Measurements from ENCODE around the gene MTHFD2L. TPM values are rescaled to one million over a fixed set of nuclear protein-coding genes. Genes with fewer than 3 reads are reported as not detected.
A peak's percentile ranks its signal among the peaks of the same experiment; 100 is the strongest.

The MTHFD2L gene
- polyA plus RNA-seq, 1 donor = 15.2 TPM

DNA sequence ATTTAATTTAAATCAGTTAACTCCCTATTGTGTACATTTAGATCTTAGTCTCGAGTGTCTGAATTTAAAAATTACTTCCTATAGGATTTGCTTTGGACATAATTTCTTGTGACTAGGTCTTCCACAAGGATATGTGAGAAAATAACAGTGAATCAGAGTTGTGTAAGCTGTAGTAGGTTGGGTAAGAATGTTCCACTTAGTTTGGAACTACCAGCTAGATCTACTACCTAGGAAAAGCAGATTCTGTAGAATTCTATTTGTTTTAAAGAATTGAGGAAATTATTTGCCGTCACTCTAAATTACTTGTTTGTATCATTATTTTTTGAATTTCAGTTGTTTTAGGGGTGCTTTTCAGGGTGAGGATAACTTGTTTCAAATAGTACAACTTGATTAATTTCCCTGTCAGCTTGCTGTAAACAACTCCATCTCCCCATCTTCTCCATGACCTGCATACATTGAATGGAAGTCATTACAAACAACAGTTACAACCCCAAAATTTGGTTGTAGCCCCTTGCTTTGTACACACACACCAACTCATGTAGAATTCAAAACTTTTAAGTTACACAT, 1.3 kb downstream of the MTHFD2L start:
- WGBS (ENCODE audit: insufficient coverage, low lambda C conversion rate) = 60% methylated on average over 1 of the region's 2 CpGs
- DNase-seq = no peak
- peaks cover 6% of the 10 kb centered on the region for H3K36me3 ChIP-seq (ENCODE audit: control insufficient read depth, insufficient read depth, low read length)
- peaks cover 16% of the 10 kb centered on the region for H3K4me1 ChIP-seq (ENCODE audit: control insufficient read depth, insufficient read depth, low read length)
- peak overlapping the region; percentile 84 for H3K27ac ChIP-seq (ENCODE audit: low read length)
- H3K9me3 ChIP-seq (ENCODE audit: control insufficient read depth, low read depth, low read length) = no peaks in the 10 kb centered on the region
- peak overlapping the region; percentile 54 for H3K4me3 ChIP-seq (ENCODE audit: low read length)
- no peaks in the 10 kb centered on the region for H3K27me3 ChIP-seq (ENCODE audit: control insufficient read depth, insufficient read depth, low read length)

DNA sequence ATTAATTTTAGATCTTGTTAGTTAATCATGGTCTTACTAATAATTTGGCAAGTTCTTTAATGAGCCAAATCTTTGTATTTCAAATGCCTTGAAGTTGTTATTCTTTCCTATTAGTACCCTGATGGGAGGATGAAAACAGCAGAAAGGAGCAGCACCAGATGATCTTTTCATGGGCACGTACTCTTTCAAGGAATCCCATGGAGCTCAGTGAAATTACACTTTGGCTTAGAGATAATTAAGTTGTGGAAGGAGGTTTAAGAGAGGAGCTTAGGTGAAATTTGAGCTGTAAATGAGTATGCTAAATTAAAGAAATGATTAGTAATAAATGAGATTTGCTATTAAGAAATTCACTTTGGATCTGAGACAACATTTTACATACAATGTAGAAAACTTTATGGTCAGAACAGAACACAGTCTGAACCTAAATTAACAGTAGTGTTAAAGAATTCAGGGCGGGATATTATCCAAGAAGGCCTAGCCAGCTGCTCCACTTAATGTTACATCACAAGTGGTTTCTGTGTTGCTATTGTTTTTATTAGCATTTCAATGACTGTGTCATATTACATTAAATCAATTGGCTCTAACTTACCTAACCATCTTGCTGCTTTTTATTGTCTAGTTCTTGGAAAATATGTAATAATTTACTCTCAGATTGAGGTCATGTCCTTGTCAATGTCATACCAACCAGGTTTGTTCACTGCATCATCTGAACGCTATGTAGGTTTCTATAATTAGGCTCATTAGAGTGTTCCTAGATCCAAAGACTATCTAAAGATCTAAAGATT, 3.9 kb downstream of the MTHFD2L start:
- Histone ChIP-seq H3K36me3 (ENCODE audit: control insufficient read depth, insufficient read depth, low read length) (peaks cover 8% of the 10 kb centered on the region), H3K4me1 (ENCODE audit: control insufficient read depth, insufficient read depth, low read length) (peaks cover 11% of the 10 kb centered on the region), H3K27me3 (ENCODE audit: control insufficient read depth, insufficient read depth, low read length) (no peaks in the 10 kb centered on the region), H3K27ac (ENCODE audit: low read length) (no peak overlapping the region), H3K9me3 (ENCODE audit: control insufficient read depth, low read depth, low read length) (no peaks in the 10 kb centered on the region), H3K4me3 (ENCODE audit: low read length) (no peak overlapping the region)
- WGBS (ENCODE audit: insufficient coverage, low lambda C conversion rate) = no CpG with 5 or more reads among the region's 3 CpGs
- DNase-seq = no peak

DNA sequence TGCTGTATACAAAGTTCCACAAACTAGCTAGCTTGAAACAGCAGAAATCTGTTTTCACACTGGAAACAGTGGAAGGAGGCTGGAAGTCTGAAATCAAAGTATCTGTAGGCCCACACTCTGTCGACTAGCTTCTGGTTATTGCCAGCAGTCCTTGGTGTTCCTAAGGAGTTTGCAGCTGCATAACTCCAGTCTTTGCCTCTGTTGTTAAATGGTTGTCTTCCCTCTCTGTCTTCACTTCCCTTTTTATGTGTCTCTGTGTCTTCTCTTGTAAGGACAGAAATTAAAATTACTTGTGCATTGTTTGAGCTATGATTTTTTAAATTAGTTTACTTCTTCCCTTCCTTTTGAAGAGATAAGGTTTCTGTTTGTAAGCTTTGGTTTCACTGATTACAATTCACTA, 8.2 kb downstream of the MTHFD2L start:
- Histone ChIP-seq H3K27me3 (ENCODE audit: control insufficient read depth, insufficient read depth, low read length) (no peaks in the 10 kb centered on the region), H3K4me3 (ENCODE audit: low read length) (no peak overlapping the region), H3K9me3 (ENCODE audit: control insufficient read depth, low read depth, low read length) (no peaks in the 10 kb centered on the region), H3K4me1 (ENCODE audit: control insufficient read depth, insufficient read depth, low read length) (no peaks in the 10 kb centered on the region), H3K36me3 (ENCODE audit: control insufficient read depth, insufficient read depth, low read length) (peaks cover 5% of the 10 kb centered on the region), H3K27ac (ENCODE audit: low read length) (no peak overlapping the region)
- WGBS (ENCODE audit: insufficient coverage, low lambda C conversion rate) = no CpG with 5 or more reads among the region's 1 CpG
- no peak for DNase-seq

DNA sequence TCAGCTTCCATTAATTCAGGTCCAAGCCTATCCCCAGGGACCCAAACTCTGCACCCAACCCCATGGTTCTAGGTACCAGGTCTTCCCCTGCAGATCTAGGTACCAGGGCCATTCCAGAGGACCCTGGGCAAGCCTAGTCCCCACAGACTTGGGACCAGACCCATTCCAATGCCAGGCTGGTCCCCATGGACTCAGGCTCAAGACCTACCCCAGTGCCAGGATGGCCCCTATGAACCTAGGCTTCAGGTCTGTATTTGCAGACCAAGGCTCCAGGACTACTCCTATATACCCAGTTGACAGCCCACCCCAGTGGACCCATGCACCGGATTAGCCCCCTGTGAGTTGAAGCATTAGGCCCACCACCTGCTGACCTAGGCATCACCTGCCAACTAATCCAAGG, 8.9 kb downstream of the MTHFD2L start:
- Histone ChIP-seq H3K27ac (ENCODE audit: low read length) (no peak overlapping the region), H3K9me3 (ENCODE audit: control insufficient read depth, low read depth, low read length) (no peaks in the 10 kb centered on the region), H3K4me3 (ENCODE audit: low read length) (no peak overlapping the region), H3K27me3 (ENCODE audit: control insufficient read depth, insufficient read depth, low read length) (no peaks in the 10 kb centered on the region), H3K36me3 (ENCODE audit: control insufficient read depth, insufficient read depth, low read length) (peaks cover 5% of the 10 kb centered on the region), H3K4me1 (ENCODE audit: control insufficient read depth, insufficient read depth, low read length) (no peaks in the 10 kb centered on the region)
- no CpG with 5 or more reads among the region's 1 CpG for WGBS (ENCODE audit: insufficient coverage, low lambda C conversion rate)
- no peak for DNase-seq

DNA sequence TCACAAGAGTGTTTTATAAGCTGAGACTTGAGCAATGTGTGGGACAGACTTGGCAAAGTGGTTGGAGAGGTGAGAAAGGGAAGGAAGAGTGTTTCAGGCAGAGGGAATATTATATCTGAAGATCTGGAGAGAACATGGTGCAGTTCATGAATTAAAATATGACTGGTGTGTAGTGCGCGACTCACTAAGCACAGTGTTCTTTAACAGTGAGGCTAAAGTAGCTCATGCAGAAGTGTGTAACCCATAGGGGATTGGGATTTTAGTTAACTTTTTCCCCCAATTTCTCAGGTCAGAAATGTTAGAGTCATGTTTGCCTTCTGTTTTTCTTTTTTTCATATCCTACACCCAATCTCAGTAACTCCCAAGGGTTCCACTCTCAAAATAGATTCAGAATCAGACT, 9.7 kb downstream of the MTHFD2L start:
- H3K4me3 ChIP-seq (ENCODE audit: low read length) = no peak overlapping the region
- H3K27ac ChIP-seq (ENCODE audit: low read length) = no peak overlapping the region
- no peaks in the 10 kb centered on the region for H3K4me1 ChIP-seq (ENCODE audit: control insufficient read depth, insufficient read depth, low read length)
- H3K36me3 ChIP-seq (ENCODE audit: control insufficient read depth, insufficient read depth, low read length) = peaks cover 2% of the 10 kb centered on the region
- DNase-seq = no peak
- no peaks in the 10 kb centered on the region for H3K9me3 ChIP-seq (ENCODE audit: control insufficient read depth, low read depth, low read length)
- H3K27me3 ChIP-seq (ENCODE audit: control insufficient read depth, insufficient read depth, low read length) = no peaks in the 10 kb centered on the region
- WGBS (ENCODE audit: insufficient coverage, low lambda C conversion rate) = no CpG with 5 or more reads among the region's 2 CpGs

DNA sequence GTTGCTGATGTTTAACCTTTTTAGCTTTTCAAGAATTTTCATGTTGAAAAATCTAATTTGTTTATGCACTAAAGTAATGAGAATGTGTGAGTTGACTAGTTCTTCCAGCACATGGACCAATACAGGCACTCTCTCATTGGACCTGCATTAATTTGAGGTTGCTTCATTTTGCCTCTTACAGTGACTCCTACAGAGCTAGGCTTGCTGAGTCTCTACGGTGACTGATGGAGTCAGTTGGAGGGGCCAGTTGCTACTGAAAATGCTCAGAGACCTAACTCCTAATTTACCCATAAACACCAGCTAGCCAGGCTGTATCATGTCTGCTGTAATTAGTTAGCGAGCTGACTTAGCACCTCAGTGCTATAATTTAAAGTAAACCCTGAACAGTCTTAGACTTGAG, 10.9 kb downstream of the MTHFD2L start:
- Histone ChIP-seq H3K4me3 (ENCODE audit: low read length) (no peak overlapping the region), H3K36me3 (ENCODE audit: control insufficient read depth, insufficient read depth, low read length) (peaks cover 2% of the 10 kb centered on the region), H3K9me3 (ENCODE audit: control insufficient read depth, low read depth, low read length) (no peaks in the 10 kb centered on the region), H3K4me1 (ENCODE audit: control insufficient read depth, insufficient read depth, low read length) (no peaks in the 10 kb centered on the region), H3K27me3 (ENCODE audit: control insufficient read depth, insufficient read depth, low read length) (no peaks in the 10 kb centered on the region), H3K27ac (ENCODE audit: low read length) (no peak overlapping the region)
- no peak for DNase-seq
- WGBS (ENCODE audit: insufficient coverage, low lambda C conversion rate) = no CpG with 5 or more reads among the region's 2 CpGs

GRCh38 chr4:74173321-74173720, 15.4 kb downstream of the MTHFD2L start:
- Histone ChIP-seq H3K27me3 (ENCODE audit: control insufficient read depth, insufficient read depth, low read length) (no peaks in the 10 kb centered on the region), H3K36me3 (ENCODE audit: control insufficient read depth, insufficient read depth, low read length) (no peaks in the 10 kb centered on the region), H3K4me3 (ENCODE audit: low read length) (no peak overlapping the region), H3K9me3 (ENCODE audit: control insufficient read depth, low read depth, low read length) (no peaks in the 10 kb centered on the region), H3K4me1 (ENCODE audit: control insufficient read depth, insufficient read depth, low read length) (no peaks in the 10 kb centered on the region), H3K27ac (ENCODE audit: low read length) (no peak overlapping the region)
- WGBS (ENCODE audit: insufficient coverage, low lambda C conversion rate) = no CpG with 5 or more reads among the region's 5 CpGs
- DNase-seq = no peak

DNA sequence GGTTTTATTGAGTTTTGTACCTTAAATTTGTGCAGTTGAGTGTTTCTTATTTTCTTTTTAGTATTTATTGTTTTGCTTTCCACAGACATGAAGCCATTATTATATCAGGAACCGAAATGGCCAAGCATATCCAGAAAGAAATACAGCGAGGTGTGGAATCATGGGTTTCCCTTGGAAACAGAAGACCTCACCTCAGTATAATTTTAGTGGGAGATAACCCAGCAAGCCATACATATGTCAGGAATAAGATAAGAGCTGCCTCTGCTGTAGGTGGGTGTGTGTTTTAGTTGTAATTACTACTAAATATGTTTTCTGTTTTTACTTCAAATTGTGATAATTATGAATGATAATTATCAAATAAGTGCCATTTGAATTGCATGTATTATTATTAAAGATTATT, 16.5 kb downstream of the MTHFD2L start:
- 90% methylated on average over 2 of the region's 2 CpGs for WGBS (ENCODE audit: insufficient coverage, low lambda C conversion rate)
- Histone ChIP-seq H3K36me3 (ENCODE audit: control insufficient read depth, insufficient read depth, low read length) (no peaks in the 10 kb centered on the region), H3K27me3 (ENCODE audit: control insufficient read depth, insufficient read depth, low read length) (no peaks in the 10 kb centered on the region), H3K9me3 (ENCODE audit: control insufficient read depth, low read depth, low read length) (no peaks in the 10 kb centered on the region), H3K4me3 (ENCODE audit: low read length) (no peak overlapping the region), H3K4me1 (ENCODE audit: control insufficient read depth, insufficient read depth, low read length) (no peaks in the 10 kb centered on the region), H3K27ac (ENCODE audit: low read length) (no peak overlapping the region)
- no peak for DNase-seq

DNA sequence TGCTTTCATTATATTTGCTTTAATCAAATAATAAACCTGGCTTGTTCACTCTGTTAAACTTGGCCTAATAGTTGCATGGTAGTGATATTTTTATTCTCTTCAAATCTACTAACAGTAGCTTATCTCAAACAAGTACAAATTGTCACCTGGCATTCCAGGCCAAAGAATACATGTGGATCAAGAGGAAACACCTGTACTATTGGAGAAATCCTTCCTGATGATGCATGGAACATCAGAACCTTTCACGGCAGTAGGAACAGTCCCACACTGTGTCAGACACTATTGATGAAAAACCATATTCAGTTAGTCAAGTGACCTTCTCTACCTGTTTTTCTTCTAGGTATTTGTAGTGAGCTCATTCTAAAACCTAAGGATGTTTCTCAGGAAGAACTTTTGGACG, 17.0 kb downstream of the MTHFD2L start:
- Histone ChIP-seq H3K9me3 (ENCODE audit: control insufficient read depth, low read depth, low read length) (no peaks in the 10 kb centered on the region), H3K4me3 (ENCODE audit: low read length) (no peak overlapping the region), H3K4me1 (ENCODE audit: control insufficient read depth, insufficient read depth, low read length) (no peaks in the 10 kb centered on the region), H3K27me3 (ENCODE audit: control insufficient read depth, insufficient read depth, low read length) (no peaks in the 10 kb centered on the region), H3K27ac (ENCODE audit: low read length) (no peak overlapping the region), H3K36me3 (ENCODE audit: control insufficient read depth, insufficient read depth, low read length) (no peaks in the 10 kb centered on the region)
- 100% methylated on average over 1 of the region's 2 CpGs for WGBS (ENCODE audit: insufficient coverage, low lambda C conversion rate)
- no peak for DNase-seq

GRCh38 chr4:74175379-74175778, 17.5 kb downstream of the MTHFD2L start:
- Histone ChIP-seq H3K36me3 (ENCODE audit: control insufficient read depth, insufficient read depth, low read length) (no peaks in the 10 kb centered on the region), H3K9me3 (ENCODE audit: control insufficient read depth, low read depth, low read length) (no peaks in the 10 kb centered on the region), H3K4me3 (ENCODE audit: low read length) (no peak overlapping the region), H3K4me1 (ENCODE audit: control insufficient read depth, insufficient read depth, low read length) (no peaks in the 10 kb centered on the region), H3K27me3 (ENCODE audit: control insufficient read depth, insufficient read depth, low read length) (no peaks in the 10 kb centered on the region), H3K27ac (ENCODE audit: low read length) (no peak overlapping the region)
- no peak for DNase-seq
- 100% methylated on average over 1 of the region's 1 CpG for WGBS (ENCODE audit: insufficient coverage, low lambda C conversion rate)

GRCh38 chr4:74178798-74179197, 20.9 kb downstream of the MTHFD2L start:
- H3K27ac ChIP-seq (ENCODE audit: low read length) = no peak overlapping the region
- DNase-seq = no peak
- no CpG with 5 or more reads among the region's 3 CpGs for WGBS (ENCODE audit: insufficient coverage, low lambda C conversion rate)
- H3K4me3 ChIP-seq (ENCODE audit: low read length) = no peak overlapping the region
- no peaks in the 10 kb centered on the region for H3K4me1 ChIP-seq (ENCODE audit: control insufficient read depth, insufficient read depth, low read length)
- H3K27me3 ChIP-seq (ENCODE audit: control insufficient read depth, insufficient read depth, low read length) = no peaks in the 10 kb centered on the region
- no peaks in the 10 kb centered on the region for H3K36me3 ChIP-seq (ENCODE audit: control insufficient read depth, insufficient read depth, low read length)
- no peaks in the 10 kb centered on the region for H3K9me3 ChIP-seq (ENCODE audit: control insufficient read depth, low read depth, low read length)
